Measurements from ENCODE around the gene TBX2.
"Not testable (repeated sequence)": the region's sequence is repeated elsewhere in the genome, so short reads cannot be mapped to it uniquely, and the experiment has no call there.

TBX2 gene

DNA sequence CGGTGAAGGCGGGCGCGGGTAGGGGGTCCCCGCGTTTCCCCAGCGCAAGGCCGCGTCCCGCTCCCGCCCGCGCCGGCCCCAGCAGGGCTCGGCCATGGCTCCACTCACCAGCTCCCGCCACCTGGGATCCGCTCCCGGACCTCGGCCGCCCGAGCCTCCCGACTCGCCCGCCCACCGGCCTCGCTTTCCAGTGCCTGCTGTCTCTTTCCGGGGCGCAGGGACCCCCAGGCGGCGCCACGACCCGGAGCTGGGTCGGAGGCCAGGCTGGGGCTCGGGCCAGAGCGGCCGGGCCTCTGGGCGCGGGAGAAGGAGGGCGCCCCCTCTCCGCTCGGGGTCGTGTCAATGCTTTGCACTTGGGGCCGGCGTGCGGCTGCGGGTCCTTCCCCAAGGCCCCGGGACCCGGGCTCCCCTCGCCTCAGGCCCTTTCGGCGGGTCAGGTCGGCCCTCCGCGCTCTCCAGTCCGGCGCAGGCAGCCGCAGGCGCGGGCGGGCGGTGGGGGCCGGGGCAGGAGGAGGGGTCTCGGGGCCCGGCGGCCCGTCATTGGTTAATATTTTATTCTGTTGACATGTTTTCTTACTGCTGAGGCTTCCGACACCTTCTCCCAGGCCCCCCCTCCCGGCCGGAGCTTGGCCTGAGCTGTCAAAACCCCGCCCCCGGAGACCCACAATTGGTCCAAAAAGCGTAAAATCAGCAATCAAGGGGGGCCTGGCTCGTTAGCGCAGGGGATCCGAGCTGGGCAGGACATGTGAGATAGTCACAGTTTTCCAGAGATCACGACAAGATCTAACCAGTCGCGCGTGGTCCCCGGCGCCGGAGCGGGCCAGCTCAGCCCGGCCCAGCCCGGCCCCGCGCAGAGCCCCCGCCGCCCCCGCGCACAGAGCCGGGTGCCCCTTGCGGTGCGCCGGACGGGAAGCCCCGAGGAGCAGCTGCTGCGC, at the start of gene TBX2:
TSS of gene TBX2 (plus strand) at position 713 of the 935 bp plus-strand sequence. CDS start 334 bp downstream, outside the sequence.
- no peak for DNase-seq

DNA sequence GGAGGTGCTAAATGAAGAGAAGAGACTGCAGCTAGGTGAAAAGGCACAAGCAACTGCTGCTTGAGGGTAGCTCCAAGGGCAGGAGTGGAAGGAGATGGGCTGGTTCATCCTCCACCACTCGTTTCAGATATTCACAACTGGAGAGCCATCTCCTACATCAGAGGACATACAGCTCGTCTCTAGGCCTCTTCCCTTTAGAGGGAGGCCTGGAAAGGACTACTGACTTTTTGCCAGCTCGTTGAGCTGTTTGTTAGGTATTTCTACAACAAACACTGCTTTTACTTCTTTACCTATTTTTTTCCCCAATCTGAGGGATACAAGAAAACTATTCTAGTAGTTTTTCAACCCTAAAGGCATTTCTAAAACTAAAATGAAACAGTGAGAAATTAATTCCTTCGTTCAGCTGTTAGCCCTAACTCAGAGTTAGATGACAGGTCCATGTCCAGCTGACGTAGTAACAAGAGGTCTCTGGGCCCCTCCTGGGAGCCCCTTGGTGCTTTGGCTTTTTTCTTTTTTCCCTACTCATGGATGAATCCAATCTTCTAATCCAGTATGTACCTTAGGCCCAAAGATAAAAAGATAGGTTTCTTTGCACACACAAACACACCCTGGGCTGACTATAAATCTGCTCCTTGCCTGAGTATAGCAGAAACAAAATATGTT, 47.8 kb upstream of the TBX2 start:
- DNase-seq: no peak

DNA sequence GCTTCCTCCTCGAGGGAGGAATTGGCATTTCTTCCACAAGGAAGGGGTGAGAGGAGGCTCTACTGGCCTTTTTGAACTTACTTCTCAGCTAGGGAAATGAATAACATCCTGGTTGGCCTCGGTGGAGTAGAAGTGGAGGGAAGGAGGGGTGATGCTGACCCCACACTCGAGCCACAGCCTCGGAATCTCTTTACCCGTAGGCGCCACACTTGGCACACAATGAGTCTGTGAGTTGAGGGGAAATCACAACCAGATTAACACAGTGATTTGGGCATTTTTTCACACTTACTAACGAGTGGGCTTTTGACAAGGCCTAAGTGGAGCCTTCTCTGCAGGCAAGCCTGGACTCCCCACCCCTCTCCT, 47.3 kb upstream of the TBX2 start:
- DNase-seq: no peak

DNA sequence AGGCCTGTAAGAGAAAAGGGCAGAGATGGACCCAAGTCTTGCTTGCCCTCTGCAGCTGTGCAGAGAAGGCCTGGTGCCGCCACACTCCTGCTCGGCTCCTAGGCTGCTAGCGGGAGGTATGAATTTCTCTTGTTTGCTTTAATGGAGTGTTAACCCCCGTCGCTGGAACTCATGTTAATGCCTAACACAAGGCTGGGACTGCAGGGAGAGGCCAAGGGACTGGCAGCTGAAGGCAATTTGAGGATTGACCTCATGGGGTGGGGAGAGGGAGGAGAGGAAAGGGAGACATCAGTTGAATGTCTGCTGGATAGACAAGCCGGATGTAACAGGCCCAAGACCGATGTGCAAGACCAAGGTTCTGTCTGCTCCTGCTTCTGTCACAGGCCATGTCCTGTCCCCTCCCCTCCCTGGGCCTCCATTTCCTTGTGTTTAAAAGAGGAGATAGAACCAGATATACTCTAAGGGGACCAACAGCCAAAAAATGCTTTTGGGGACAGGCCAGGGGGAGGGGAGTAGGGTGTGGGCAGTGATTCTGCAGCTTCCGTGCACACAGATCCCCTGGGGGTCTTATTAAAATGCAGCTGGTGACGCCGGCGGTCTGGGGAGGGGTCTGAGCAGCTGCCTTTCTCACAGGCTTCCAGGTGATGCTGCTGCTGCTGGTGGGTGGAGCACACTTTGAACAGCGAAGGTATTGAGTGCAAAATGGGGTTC, 46.7 kb upstream of the TBX2 start:
- DNase-seq: no peak

DNA sequence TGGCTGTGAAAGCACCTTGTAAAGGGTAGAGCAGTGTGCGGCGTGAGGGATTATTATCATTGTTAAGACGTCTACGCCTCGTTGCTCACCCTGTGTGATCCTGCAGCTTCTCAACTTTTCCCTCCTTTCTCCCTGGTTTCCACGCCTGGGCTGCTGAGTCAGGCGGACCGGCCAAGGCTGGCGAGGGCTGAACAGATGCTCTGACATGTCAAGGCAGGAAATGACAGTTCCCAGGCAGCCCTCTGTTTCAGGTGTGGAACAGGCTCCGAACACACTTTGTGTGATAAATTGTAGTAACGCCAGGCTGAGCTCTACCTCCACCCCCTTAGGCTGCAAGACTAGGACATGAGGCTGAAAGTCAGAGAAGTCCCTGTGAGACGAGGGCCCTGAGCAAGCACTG, 46.0 kb upstream of the TBX2 start:
- no peak for DNase-seq

DNA sequence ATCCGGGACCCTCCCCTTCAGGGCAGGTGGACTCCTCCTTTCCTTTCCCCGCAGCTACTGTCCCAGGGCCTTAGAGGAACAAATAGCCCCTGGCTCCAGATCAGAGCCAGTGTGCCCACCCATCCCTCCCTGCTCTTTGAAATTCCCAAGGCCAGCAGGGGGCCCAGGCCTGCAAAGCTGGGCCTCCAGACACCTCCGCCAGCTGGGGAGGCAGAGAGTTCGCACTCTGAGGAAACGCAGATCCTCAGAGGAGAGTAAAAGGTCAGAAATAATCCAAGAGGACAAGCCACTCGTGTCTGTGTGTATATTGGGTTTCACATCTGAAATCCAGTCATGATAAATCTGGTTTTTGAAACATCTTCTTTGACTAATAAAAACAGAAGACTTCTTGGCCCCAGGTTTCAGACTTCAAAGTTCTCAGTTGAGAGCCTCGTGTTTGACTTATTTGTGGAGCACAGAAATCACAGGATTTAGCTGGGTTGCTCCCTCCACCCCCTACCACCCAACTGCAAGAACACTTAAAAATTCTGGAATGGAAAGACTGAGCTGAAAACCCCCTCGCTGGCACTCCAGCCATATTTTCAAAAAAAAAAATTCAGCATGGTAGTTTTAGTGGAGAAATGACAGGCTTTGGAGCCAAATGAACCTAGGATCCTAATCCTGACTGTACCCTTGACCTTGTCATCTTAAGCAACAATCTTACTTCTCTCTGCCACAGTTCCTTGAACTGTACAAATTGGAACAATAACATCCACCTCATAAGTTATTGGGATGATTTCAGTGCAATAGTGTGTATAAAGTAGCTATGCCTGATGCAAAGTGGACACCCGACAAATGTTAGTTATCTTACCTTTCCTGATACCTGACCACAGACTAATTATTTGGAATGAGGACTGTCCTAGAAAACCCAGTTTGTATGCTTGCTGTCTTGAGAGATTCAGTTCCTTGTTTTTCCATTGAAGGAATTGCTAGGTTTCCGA, 44.5 kb upstream of the TBX2 start:
- DNase-seq: no peak

DNA sequence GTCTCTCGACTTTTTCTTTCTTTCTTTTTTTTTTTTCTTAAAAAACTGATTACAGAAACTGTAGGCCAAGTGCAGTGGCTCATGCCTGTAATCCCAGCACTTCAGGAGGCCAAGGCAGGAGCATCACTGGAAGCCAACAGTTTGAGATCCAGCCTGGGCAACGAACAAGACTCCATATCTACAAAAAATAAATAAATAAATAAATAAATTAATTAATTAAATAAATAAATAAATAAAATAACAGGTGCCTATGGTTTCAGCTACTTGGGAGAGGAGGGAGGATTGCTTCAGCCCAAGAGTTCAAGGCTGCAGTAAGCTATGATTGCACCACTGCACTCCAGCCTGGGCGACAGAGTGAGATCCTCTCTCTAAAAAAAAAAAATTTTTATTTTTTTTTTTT, 42.6 kb upstream of the TBX2 start:
- DNase-seq: not testable (repeated sequence)

DNA sequence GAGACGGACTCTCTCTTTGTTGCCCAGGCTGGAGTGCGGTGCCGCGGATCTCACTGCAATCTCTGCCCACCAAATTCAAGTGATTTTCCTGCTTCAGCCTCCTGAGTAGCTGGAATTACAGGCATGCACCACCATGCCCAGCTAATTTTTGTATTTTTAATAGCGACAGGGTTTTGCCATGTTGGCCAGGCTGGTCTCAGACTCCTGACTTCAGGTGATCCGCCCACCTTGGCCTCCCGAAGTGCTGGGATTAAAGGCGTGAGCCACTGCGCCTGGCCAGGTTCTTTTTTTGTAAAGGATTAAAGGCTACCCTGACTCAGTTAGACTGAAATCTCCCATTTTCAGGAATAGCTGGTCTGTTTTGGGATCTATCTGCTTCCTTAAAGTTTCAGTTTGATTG, 40.1 kb upstream of the TBX2 start:
- DNase-seq: not testable (repeated sequence)

DNA sequence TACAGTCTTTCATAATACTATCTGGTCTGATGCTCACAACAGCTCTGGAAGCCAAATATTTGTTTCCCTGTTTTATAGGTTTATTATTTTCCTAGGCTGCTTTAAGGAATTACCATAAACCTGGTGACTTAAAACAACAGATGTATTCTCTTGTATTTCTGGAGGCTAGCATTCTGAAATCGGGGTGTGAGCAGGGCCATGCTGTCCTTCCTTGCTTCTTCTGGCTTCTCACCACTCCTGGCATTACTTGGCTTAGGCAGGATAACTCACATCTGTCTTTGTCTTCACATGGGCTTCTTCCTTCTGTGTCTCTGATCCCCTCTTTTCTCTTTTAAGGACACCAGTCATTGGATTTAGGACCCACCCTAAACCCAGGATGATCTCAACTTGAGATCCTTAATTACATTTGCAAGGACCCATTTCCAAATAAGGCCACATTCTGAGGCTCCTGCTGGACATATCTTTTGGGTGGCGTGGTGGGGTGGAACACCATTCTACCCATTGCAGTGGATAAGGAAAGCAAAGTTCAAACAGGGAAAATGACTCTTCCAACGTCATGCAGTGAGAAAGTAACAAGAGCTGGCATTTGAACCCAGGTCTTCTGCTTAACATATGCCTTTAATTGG, 39.2 kb upstream of the TBX2 start:
- DNase-seq: no peak

DNA sequence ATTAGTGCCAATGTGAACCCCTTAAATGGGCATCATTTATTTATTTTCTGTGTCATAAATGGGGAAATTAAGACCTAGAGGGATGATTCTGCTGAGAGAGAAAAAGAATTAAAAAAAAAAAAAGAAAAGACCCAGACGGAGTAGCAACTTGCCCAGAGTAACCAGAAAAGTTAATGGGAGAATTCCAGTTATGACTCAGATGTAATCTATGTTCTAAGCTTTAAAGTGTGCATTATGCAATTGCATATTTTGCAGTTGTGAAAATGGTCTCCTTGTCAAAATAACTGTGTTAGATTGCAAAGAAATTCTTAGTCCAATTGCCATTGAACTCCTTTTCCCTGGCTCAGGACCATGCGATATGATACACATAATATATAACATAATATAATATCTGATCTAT, 38.6 kb upstream of the TBX2 start:
- no peak for DNase-seq

DNA sequence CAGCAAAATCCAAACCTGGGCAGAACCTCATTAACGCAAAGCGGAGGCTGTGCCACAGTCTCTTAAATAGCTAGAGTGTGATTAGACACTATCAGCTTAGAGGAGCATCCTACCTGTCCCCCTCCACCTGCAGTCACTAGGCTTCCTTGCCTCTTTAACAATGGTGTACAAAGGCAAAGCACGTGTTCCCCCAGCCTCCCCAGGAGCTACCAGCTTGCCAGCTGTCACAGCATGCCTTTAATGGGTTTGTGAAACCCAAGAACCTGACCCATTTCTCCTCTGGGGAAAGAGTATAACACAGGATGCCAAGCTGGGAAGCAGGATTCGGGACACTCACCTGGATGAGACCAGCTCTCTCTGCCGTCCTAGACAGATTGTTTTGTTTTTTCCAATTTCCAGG, 37.2 kb upstream of the TBX2 start:
- no peak for DNase-seq

DNA sequence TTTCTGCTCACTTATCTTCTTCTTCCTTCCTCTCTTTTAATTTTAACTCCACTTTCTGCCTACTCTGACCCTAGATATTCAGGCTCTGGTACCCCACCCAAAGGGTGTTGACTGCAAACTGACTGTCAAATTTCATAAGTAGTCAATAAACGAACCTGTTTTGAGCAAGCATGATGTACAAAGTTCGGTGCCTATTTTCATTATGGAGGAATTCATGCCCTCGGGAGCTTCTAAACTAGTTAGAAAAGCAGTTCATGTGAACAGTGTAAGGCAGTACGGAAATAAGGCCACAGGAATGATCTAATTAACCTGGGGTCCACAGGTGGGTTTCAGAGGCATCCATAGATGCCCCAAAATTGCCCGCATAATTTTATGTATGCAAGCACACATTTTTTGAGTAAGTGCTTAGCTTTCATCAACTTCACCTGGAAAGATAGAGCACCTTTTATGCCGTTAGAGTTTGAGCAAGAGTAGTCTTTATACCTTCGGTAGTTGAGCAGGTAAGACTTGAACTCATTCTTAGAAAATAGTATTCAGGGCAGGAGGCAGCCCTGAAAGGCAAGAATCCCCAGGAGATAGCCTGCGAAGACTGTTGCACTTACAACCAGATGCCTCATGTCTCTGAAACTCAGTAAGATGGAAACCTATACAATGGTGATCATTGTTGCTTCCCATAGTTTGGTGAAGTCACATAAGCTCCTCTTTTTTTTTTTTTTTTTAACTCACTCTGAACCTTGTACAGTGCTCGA, 36.6 kb upstream of the TBX2 start:
- DNase-seq: no peak

DNA sequence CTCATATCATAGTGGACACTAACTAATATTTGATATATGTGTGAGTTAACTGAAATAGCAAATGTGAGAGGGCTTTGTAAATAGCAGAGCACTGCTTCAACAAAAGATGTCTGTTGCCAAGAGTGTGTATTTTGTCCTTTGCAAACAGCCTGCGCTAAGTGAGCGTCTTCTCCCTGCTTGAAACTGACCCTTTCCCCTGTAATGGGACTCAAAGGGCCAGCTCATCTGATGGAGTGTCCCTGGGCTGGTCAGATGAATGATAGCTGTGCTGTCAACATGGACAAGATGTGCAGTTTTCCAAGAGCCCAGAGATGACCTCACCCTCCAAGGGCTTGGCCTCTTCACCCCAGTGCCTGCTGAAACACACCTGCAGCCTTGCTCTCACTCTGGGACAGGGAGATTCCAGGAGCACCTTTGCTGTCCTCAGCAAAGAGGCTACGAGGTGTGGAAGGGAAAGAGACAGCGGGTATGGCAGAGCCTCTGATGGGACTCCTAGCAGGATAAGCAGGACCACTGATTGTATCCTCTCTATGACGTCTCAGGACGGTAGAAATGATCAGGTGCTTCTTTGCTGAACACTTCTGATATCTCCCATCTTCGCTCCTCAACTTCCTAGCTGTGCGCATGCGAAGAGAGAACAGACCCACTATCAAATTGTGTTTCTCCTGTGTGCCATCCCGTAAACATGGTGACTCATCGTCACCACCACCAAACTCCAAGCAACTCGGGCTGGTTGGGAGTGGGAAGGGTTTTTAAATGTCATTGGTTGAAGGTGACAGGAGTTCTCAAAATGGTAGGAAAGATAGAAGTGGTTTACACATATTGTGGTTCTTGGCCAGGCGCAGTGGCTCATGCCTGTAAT, 35.8 kb upstream of the TBX2 start:
- DNase-seq: no peak

DNA sequence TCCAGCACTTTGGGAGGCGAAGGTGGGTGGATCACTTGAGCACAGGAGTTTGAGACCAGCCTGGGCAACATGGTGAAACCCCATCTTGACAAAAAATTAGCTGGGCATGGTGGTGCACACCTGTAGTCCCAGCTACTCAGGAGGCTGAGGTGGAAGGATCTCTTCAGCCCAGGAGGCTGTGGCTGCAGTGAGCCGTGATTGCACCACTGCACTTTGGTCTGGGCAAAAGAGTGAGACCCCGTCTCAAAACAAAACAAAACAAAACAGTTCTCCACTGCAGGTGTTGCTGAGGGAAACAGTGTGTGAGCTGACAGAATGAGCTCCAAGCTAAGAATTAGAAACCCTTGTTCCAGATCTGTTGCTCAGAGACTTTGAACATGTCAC, 35.2 kb upstream of the TBX2 start:
- DNase-seq: no peak

DNA sequence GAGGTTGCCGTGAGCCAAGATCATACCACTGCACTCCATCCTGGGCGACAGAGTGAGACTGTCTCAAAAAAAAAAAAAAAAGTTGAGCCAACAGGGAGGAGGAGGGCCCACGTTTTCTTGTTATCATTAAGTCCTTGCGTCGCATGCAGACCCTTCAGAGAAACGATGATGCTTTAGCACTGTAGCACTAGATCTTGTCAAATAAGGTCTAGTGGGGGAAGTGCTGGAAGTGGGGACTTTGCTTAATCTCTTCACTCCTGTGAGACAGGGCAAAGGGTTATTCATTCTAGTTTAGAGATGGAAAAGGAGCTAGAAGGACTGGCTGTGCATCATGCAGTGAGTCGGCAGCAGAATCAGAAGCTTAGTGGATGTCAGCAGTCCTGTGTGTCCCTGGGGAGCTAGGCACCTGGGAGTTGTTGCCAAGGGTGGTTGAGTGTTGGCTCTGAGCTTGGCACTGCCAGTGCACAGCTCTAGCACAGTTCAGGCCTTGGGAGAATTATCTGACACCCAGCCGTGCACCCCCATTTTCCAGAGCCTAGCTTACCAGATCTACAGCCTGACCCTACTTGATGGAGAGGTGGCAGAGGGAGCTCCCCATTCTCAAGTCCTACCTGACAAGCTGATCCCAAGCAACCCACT, 33.4 kb upstream of the TBX2 start:
- DNase-seq: no peak

DNA sequence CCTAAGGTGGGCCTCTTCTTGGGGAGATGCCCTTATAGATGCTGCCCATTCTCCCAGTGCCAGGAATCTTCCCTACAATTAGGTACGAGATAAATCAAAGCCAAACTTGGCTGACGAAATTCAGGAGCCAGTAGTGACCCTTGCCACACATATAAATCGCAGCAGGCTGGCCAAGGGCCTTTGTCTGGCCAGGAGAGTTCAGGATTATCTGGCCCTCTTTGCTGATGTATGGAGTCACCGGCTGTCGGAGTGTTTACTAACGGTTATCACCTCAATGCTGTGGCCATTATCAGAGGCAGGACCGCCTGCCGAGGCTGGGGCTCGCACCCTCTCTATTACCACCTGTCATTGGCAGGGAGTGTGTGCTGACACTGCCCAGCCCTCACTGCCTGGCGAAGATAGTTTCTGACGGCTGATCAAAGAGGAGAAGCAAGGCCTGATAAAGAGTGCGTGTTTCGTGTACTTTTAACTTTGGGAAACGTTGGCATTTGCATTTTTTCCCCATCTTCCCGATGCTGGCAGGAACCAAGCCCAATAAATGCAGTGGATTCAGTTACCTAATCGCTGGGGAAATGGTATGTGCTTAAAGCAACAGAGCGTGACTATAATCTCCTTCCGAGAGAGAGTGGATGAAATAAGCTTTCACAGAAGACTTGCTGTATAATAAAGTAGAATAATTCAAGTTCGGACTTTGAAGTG, 32.8 kb upstream of the TBX2 start:
- no peak for DNase-seq

DNA sequence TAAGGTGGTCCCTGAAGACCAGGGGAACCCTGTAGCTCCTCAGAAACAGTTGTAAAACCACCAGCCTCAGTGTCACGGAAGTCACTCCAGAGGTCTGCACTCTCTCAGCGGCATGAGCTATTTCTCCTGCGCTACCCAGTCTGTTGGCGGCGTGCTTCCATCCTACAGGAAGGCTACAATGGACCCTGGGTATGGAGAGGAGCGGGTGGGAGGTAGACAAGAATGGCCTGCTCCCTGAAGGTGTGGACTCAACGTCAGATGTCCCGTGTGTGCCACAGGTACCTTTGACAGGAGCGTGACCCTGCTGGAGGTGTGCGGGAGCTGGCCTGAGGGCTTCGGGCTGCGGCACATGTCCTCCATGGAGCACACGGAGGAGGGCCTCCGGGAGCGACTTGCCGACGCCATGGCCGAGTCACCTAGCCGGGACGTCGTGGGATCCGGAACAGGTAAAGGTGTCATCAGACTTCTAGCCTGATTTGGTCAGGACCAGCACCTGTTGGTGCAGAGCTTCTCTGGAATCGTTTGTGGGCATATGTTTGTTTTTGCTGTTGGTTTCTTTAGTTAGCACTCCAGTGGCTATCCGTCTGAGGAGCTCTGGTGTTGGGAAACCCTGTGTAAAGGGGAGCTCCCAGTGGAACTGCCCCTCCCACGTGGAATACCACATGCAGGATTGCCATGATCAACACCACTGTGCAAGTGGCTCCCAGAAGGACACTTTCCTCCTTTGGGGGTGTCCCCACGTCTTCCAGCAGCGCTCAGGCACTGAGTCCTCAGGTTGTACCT, 31.4 kb upstream of the TBX2 start:
- DNase-seq: no peak

DNA sequence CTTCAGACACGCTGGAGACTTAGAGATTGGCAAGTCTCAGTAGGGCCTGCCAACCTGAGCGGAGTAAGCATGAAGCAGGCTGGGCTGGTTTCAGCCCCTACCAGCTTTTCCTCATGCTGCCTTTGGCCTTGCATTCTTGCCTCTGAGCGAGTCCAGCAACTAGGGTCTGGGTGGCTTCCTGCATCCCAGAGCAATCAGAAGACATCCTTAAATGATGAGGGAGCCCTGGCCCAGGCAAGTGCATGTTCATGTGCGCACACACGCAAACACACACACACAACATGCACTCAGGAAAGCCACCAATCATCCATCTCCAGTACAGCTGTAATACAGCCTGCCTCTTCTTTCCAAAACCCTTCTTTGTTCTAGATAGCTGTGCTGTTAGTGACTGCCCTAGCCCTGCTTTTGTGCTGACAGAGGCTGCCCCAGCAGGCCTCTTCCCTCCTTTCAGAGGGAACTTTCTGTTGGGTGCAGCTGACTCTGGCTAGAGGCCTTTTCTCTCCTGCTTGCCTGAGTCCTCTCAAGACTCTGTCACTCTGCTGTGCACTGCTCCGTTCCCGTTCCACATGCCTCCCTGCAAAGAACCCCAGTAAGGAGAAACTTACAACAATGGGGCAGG, 30.7 kb upstream of the TBX2 start:
- DNase-seq: no peak
